ENCODE results near the gene NPBWR2.

DNA sequence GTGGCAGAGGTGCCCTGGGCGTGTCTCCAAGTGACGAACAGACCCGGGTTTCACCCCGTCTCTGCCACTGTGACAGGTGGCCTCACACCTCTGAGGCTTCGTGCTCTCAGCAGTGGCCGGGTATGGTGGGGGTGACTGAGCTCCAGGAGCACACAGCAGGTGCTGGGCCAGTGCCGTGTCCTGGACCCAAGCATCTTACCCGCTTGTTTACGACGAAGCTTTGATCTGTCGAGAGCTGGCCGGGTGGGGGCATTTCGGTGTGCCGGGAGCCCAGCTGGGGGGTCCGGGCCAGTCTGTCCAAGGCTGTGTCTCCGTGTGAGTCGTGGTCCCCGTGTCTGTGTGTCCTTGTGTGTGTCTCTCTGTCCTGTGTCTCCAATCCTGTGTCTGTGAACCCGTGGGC, 16.0 kb downstream of the NPBWR2 start:
- TF ChIP-seq CTCF (IDR thresholded peaks at IDR 0.05) (no peak), POLR2A (IDR thresholded peaks at IDR 0.05) (no peak)
